ENCODE data around the gene SRRM4. TPM values are rescaled to one million over a fixed set of nuclear protein-coding genes. Genes with fewer than 3 reads are reported as not detected.

Gene SRRM4
- total RNA-seq, 2 experiments from 2014 or later = not detected

- Histone ChIP-seq H3K27ac (ENCODE audit: low read depth in 1 of 2, low read length in 2 of 2) (no peak overlapping the region), H3K27me3 (ENCODE audit: control insufficient read depth in 1 of 2, insufficient read depth in 2 of 2, low read length in 2 of 2) (peaks cover 5 to 9% of the 10 kb centered on the region in 2 experiments), H3K4me1 (ENCODE audit: insufficient read depth, low read length) (no peaks in the 10 kb centered on the region), H3K36me3 (ENCODE audit: insufficient read depth, low read length) (no peaks in the 10 kb centered on the region), H3K4me3 (ENCODE audit: low read length) (no peak overlapping the region), H3K9me3 (ENCODE audit: control insufficient read depth in 1 of 2, insufficient read depth in 1 of 2, low read length in 2 of 2) (peaks cover 4 to 5% of the 10 kb centered on the region in 2 experiments)
- ATAC-seq (ENCODE audit: poor library complexity) = no peak
- intact Hi-C loops (cut with DNase I, micrococcal nuclease) = no loop called here
- Mint-ChIP-seq H3K4me3 (no peak overlapping the region), H3K9me3 (peaks cover 7% of the 10 kb centered on the region), H3K27me3 (peaks cover 36% of the 10 kb centered on the region), H3K27ac (no peak overlapping the region), H3K36me3 (ENCODE audit: low read depth) (no peaks in the 10 kb centered on the region), H3K4me1 (ENCODE audit: low read depth) (no peaks in the 10 kb centered on the region)
- ChIA-PET POLR2A (no interaction called here), CTCF (no interaction called here)
- DNase-seq = no peak
- TF ChIP-seq CTCF (IDR thresholded peaks at IDR 0.05) = no peak
Observed at GRCh38 chr12:119016715-119017114, 35.4 kb downstream of the SRRM4 start.

- no peak overlapping the region for H3K4me3 ChIP-seq (ENCODE audit: low read length)
- no peak overlapping the region for H3K27ac Mint-ChIP-seq
- H3K27me3 Mint-ChIP-seq = peaks cover 31% of the 10 kb centered on the region
- H3K9me3 ChIP-seq (ENCODE audit: control insufficient read depth in 1 of 2, insufficient read depth in 1 of 2, low read length in 2 of 2) = peaks cover 0 to 7% of the 10 kb centered on the region in 2 experiments
- no peak for TF ChIP-seq CTCF (IDR thresholded peaks at IDR 0.05)
- no peaks in the 10 kb centered on the region for H3K36me3 ChIP-seq (ENCODE audit: insufficient read depth, low read length)
- no peaks in the 10 kb centered on the region for H3K36me3 Mint-ChIP-seq (ENCODE audit: low read depth)
- H3K4me1 ChIP-seq (ENCODE audit: insufficient read depth, low read length) = no peaks in the 10 kb centered on the region
- H3K4me3 Mint-ChIP-seq = no peak overlapping the region
- no peak for ATAC-seq (ENCODE audit: poor library complexity)
- intact Hi-C loops (cut with DNase I, micrococcal nuclease) = no loop called here
- peaks cover 8% of the 10 kb centered on the region for H3K9me3 Mint-ChIP-seq
- no peaks in the 10 kb centered on the region for H3K4me1 Mint-ChIP-seq (ENCODE audit: low read depth)
- H3K27me3 ChIP-seq (ENCODE audit: control insufficient read depth in 1 of 2, insufficient read depth in 2 of 2, low read length in 2 of 2) = peaks cover 5 to 9% of the 10 kb centered on the region in 2 experiments
- DNase-seq = no peak
- CTCF ChIA-PET = no interaction called here
- no peak overlapping the region for H3K27ac ChIP-seq (ENCODE audit: low read depth in 1 of 2, low read length in 2 of 2)
- POLR2A ChIA-PET = no interaction called here
Observed at GRCh38 chr12:119019166-119019565, 37.8 kb downstream of the SRRM4 start.

GRCh38 chr12:119020406-119021360 is 39.3 kb downstream of the SRRM4 start:
- ChIA-PET POLR2A (no interaction called here), CTCF (interaction anchor here (0.6 kb wide), 1 partner anchor 23 kb away, joined by 3 read pairs; no protein-coding TSS in a partner anchor)
- ATAC-seq (ENCODE audit: poor library complexity) (no peak), DNase-seq (no peak)
- Mint-ChIP-seq H3K27me3 (peaks cover 31% of the 10 kb centered on the region), H3K27ac (no peak overlapping the region), H3K4me1 (ENCODE audit: low read depth) (no peaks in the 10 kb centered on the region), H3K4me3 (no peak overlapping the region), H3K36me3 (ENCODE audit: low read depth) (no peaks in the 10 kb centered on the region), H3K9me3 (peaks cover 8% of the 10 kb centered on the region)
- Histone ChIP-seq H3K4me3 (ENCODE audit: low read length) (no peak overlapping the region), H3K36me3 (ENCODE audit: insufficient read depth, low read length) (no peaks in the 10 kb centered on the region), H3K9me3 (ENCODE audit: control insufficient read depth in 1 of 2, insufficient read depth in 1 of 2, low read length in 2 of 2) (peaks cover 0 to 9% of the 10 kb centered on the region in 2 experiments), H3K4me1 (ENCODE audit: insufficient read depth, low read length) (no peaks in the 10 kb centered on the region), H3K27ac (ENCODE audit: low read depth in 1 of 2, low read length in 2 of 2) (no peak overlapping the region), H3K27me3 (ENCODE audit: control insufficient read depth in 1 of 2, insufficient read depth in 2 of 2, low read length in 2 of 2) (peaks cover 5 to 9% of the 10 kb centered on the region in 2 experiments)
- TF ChIP-seq CTCF (IDR thresholded peaks at IDR 0.05) = no peak
- intact Hi-C loops (cut with DNase I, micrococcal nuclease) = no loop called here

Measured in CD4-positive, alpha-beta T cell (primary cell).